DND-41 (cell line): ENCODE results near the gene FAM156B.
"Not testable (repeated sequence)": the region's sequence is repeated elsewhere in the genome, so short reads cannot be mapped to it uniquely, and the experiment has no call there.

Source experiments
- EZH2 ChIP-seq: IDR thresholded peaks from 3 replicates; pipeline ENCODE4 v1.6.1; 2012; ENCODE audit warnings: borderline replicate concordance, low read depth, mild to moderate bottlenecking, moderate library complexity, low read length, inconsistent platforms; ENCODE audit not compliant: severe bottlenecking
- TF ChIP-seq, protein P1 (sequence below): IDR thresholded peaks from 2 replicates; pipeline ENCODE4 v1.5.1; 2012; ENCODE audit warnings: borderline replicate concordance, low read length, moderate library complexity, mild to moderate bottlenecking; ENCODE audit not compliant: poor library complexity, severe bottlenecking; ENCODE audit errors: extremely low read depth

DNA sequence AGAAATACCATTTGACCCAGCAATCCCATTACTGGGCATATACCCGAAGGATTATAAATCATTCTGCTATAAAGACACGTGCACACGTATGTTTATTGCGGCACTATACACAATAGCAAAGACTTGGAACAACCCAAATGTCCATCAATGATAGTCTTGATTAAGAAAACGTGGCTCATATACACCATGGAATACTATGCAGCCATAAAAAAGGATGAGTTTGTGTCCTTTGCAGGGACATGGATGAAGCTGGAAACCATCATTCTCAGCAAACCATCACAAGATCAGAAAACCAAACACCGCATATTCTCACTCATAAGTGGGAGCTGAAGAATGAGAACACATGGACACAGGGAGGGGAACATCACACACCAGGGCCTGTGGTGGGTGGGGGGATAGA, 33.1 kb downstream of the FAM156B start:
- TF ChIP-seq, protein P1, sequence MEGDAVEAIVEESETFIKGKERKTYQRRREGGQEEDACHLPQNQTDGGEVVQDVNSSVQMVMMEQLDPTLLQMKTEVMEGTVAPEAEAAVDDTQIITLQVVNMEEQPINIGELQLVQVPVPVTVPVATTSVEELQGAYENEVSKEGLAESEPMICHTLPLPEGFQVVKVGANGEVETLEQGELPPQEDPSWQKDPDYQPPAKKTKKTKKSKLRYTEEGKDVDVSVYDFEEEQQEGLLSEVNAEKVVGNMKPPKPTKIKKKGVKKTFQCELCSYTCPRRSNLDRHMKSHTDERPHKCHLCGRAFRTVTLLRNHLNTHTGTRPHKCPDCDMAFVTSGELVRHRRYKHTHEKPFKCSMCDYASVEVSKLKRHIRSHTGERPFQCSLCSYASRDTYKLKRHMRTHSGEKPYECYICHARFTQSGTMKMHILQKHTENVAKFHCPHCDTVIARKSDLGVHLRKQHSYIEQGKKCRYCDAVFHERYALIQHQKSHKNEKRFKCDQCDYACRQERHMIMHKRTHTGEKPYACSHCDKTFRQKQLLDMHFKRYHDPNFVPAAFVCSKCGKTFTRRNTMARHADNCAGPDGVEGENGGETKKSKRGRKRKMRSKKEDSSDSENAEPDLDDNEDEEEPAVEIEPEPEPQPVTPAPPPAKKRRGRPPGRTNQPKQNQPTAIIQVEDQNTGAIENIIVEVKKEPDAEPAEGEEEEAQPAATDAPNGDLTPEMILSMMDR = not testable (repeated sequence)
- TF ChIP-seq EZH2 = not testable (repeated sequence)
